Activated CD4-positive, alpha-beta memory T cell treated with anti-CD3 and anti-CD28 coated beads, Interleukin-2, amount 10 ng/mL, durations not matched to agents 7 days and 5 days (primary cell): Measurements from ENCODE around the gene SURF1. TPM values are rescaled to one million over a fixed set of nuclear protein-coding genes. Genes with fewer than 3 reads are reported as not detected.

ENCODE experiments used
- CTCF ChIA-PET: fragments of 350-600 bp; sonication (Branson Sonifier 250); formaldehyde crosslinking; loops from one replicate; lab custom pipeline; 2021; ENCODE audit warnings: antibody characterized with exemption, inconsistent platforms; lab: Charles Lee
- POLR2A ChIA-PET: fragments of 350-600 bp; sonication (Branson Sonifier 250); formaldehyde crosslinking; loops from one replicate; lab custom pipeline; 2021; ENCODE audit warnings: antibody characterized with exemption; lab: Charles Lee
- DNase-seq: peaks from one replicate; pipeline ENCODE4 v3.0.0-alpha.2; 2020
- H3K27ac Mint-ChIP-seq: one replicate; pipeline ENCODE4 v1.8.0; 2021; ENCODE audit warnings: mild to moderate bottlenecking, mixed read lengths
- H3K27me3 Mint-ChIP-seq: one replicate; pipeline ENCODE4 v1.8.0; 2021; ENCODE audit warnings: mixed read lengths
- H3K36me3 Mint-ChIP-seq: one replicate; pipeline ENCODE4 v1.8.0; 2021; ENCODE audit warnings: low read depth, mixed read lengths
- H3K4me1 Mint-ChIP-seq: one replicate; pipeline ENCODE4 v1.8.0; 2021; ENCODE audit warnings: mixed read lengths
- H3K4me3 Mint-ChIP-seq: one replicate; pipeline ENCODE4 v1.8.0; 2021; ENCODE audit warnings: mild to moderate bottlenecking, mixed read lengths
- H3K9me3 Mint-ChIP-seq: one replicate; pipeline ENCODE4 v1.8.0; 2021; ENCODE audit warnings: mixed read lengths
- total RNA-seq, 2 experiments: library from RNA; stranded (reverse); gene quantifications; one replicate each; pipeline ENCODE4 v1.2.3, GENCODE V29; 2021

Gene SURF1
- total RNA-seq, 2 experiments from 2014 or later: 33.8 to 37.6 TPM

GRCh38 chr9:133303266-133304157 is 52.8 kb downstream of the SURF1 start:
- no peak overlapping the region for H3K27ac Mint-ChIP-seq
- H3K27me3 Mint-ChIP-seq: peaks cover 6% of the 10 kb centered on the region
- CTCF ChIA-PET: no interaction called here
- DNase-seq: no peak
- H3K4me3 Mint-ChIP-seq: no peak overlapping the region
- no peaks in the 10 kb centered on the region for H3K9me3 Mint-ChIP-seq
- H3K36me3 Mint-ChIP-seq: no peaks in the 10 kb centered on the region
- H3K4me1 Mint-ChIP-seq: no peaks in the 10 kb centered on the region
- POLR2A ChIA-PET: no interaction called here

Other genes starting within 250 kb of the SURF1 start
- gene RALGDS, start 235.2 kb downstream of the SURF1 start, total RNA-seq: 100 to 1,000 TPM; 113 to 123 TPM
- gene GBGT1, start 192.6 kb downstream of the SURF1 start, total RNA-seq: 1 to 10 TPM; 2.5 to 3.9 TPM
- not detected for gene OBP2B, start 147.2 kb downstream of the SURF1 start, total RNA-seq
- gene ABO, start 81.3 kb downstream of the SURF1 start, total RNA-seq: under 1 TPM; 0.20 to 0.53 TPM
- 10 to 100 TPM in 1 of 2 experiments, 1 to 10 TPM in 1; 9.3 to 10.9 TPM for gene SURF6, start 20.3 kb downstream of the SURF1 start, total RNA-seq
- 10 to 100 TPM; 21.1 to 23.3 TPM for gene MED22, start 8.4 kb downstream of the SURF1 start, total RNA-seq
- 1,000 to 10,000 TPM; 1,627 to 1,632 TPM for gene RPL7A, start 8.3 kb downstream of the SURF1 start, total RNA-seq
- 10 to 100 TPM; 10.2 TPM for gene SURF2, start 63 bp upstream of the SURF1 start, total RNA-seq
- 100 to 1,000 TPM; 249 to 260 TPM for gene SURF4, start 19.6 kb upstream of the SURF1 start, total RNA-seq
- gene STKLD1, start 19.9 kb upstream of the SURF1 start, total RNA-seq: under 1 TPM; 0.65 to 0.71 TPM
- 10 to 100 TPM; 19.7 to 21.7 TPM for gene REXO4, start 61.5 kb upstream of the SURF1 start, total RNA-seq
- 1 to 10 TPM; 2.1 to 2.4 TPM for gene ADAMTS13, start 65.9 kb upstream of the SURF1 start, total RNA-seq
- 1 to 10 TPM in 1 of 2 experiments, under 1 TPM in 1; 0.68 to 1.2 TPM for gene CACFD1, start 103.5 kb upstream of the SURF1 start, total RNA-seq
- 1 to 10 TPM; 1.2 to 2.0 TPM for gene SLC2A6, start 122.6 kb upstream of the SURF1 start, total RNA-seq
- not detected for gene MYMK, start 168.5 kb upstream of the SURF1 start, total RNA-seq
- gene ADAMTSL2, start 178.2 kb upstream of the SURF1 start, total RNA-seq: not detected